Hematopoietic multipotent progenitor cell treated with erythropoietin and hydrocortisone succinate and interleukin-3 and kit ligand, for 17 days (in vitro differentiated cells): Measurements from ENCODE around the gene ZNF554.
"Not testable (repeated sequence)": the region's sequence is repeated elsewhere in the genome, so short reads cannot be mapped to it uniquely, and the experiment has no call there.

Experiments used
- DNase-seq: peaks from one replicate; pipeline ENCODE4 v3.0.0-alpha.2; 2015; ENCODE audit warnings: low spot score

Gene ZNF554

GRCh38 chr19:2790557-2791271, 29.0 kb upstream of the ZNF554 start:
- no peak for DNase-seq

GRCh38 chr19:2791440-2791839, 28.2 kb upstream of the ZNF554 start:
- no peak for DNase-seq

DNA sequence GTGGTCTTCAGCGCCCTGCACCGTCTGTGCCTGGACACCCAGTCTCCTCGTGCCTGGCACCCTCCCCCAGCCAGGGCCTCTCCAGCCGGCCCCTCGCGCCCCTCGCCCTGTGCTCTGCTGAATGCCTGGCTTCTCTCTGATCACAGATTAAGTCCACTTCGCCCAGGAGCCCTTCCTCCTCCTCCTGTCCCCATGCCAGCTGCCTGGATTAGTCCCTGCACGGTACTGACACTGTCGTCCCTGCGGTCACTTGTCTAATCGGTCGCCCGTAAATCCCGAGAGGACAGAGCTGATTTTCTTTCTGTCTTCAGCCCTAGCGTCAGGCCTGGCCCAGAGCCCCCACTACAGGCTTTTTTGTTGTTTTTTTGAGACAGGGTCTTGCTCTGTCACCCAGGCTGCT, 27.8 kb upstream of the ZNF554 start:
- no peak for DNase-seq

GRCh38 chr19:2792666-2793065, 27.0 kb upstream of the ZNF554 start:
- DNase-seq, result not testable (repeated sequence)

- DNase-seq, result no peak
Observed at GRCh38 chr19:2793126-2793525, 26.5 kb upstream of the ZNF554 start.

GRCh38 chr19:2793577-2793976, 26.1 kb upstream of the ZNF554 start:
- DNase-seq, result no peak

GRCh38 chr19:2795827-2796658, 23.6 kb upstream of the ZNF554 start:
- DNase-seq, result no peak

DNA sequence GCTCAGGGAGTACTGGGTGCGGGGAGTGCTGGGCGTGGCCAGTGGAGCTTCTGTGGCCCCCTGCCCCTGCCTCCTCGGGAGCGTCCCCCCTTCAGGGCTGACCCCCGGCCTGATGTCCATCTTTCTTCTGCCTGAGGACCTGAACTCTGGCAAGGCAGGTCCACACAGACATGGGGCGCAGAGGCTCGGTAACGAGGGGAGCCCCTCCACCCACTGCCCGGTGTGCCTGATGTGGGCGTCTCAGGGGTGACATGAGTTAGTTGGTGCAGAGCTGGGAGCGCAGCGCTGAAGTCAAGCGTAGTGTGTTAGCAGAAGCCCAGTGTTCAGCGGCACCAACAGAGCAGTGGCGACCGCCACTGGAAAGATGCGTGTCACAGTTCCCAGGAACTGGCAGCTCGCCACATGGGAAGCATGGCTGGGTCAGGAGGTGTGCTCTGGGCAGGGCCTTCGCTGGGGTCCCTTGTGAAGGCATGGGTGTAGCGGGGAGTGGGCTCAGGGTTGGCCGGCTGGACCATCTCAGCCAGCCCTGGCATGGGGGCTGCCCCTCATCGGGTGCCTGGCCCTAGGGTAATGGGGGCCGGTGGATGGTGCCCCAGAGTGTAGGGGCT, 22.9 kb upstream of the ZNF554 start:
- DNase-seq, result no peak

DNA sequence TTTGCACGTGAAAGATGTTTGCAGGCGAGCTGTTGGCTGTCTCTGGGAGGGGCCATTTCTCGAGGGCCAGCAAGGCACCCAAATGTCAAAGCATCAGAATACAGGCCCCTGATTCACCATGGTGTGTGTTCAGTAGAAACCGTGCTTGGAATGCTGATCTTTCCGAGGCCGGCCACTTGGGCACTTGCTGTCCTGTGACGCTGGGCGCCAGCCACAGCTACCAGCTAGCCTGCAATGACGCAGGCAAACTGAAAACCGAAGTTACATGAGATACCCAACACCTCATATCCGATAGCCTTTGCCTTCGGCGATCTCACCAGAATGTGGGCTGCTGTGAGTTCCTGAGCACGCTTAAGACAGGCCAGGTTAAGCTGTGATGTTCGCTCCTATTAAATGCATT, 22.4 kb upstream of the ZNF554 start:
- no peak for DNase-seq

GRCh38 chr19:2798158-2798685, 21.4 kb upstream of the ZNF554 start:
- no peak for DNase-seq

- no peak for DNase-seq
Observed at GRCh38 chr19:2798733-2799132, 20.9 kb upstream of the ZNF554 start.

DNA sequence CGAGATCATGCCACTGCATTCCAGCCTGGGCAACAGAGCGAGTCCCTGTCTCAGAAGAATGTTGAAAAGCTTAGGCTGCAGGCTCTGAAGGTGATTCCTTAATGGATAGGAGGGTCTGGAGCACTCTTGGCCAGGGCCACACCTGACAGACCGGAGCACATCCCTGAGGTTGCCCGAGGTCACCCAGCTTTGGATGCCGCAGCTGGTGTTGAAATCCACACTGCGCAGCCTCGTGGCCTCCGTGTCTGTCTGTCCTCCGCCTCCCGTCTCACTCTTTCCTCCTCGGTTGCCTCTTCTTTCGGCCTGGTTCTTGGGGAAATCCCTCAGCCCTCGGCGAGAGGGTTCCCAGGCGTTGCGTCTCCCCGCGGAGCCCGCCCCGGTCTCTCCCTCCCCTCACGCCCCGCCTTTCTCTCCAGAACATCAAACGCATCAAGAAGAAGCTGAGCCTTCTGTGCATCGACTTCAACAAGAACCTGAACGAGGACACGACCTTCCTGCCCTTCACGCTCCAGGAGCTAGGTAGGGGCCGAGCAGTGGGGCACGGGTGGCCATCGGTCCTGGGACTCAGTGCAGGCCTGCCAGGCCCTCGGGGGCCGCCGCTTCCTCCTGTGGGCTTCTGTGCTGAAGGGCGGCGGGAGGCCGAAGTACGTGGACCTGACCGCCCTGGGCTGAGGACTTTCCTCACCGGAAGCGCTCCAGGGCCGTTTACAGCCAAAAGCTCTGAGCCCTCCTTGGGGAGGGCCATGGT, 20.2 kb upstream of the ZNF554 start:
- no peak for DNase-seq

- no peak for DNase-seq
Observed at GRCh38 chr19:2800506-2800905, 19.2 kb upstream of the ZNF554 start.

- no peak for DNase-seq
Observed at GRCh38 chr19:2802826-2803225, 16.8 kb upstream of the ZNF554 start.

GRCh38 chr19:2803486-2804155, 16.0 kb upstream of the ZNF554 start:
- DNase-seq, result no peak

DNA sequence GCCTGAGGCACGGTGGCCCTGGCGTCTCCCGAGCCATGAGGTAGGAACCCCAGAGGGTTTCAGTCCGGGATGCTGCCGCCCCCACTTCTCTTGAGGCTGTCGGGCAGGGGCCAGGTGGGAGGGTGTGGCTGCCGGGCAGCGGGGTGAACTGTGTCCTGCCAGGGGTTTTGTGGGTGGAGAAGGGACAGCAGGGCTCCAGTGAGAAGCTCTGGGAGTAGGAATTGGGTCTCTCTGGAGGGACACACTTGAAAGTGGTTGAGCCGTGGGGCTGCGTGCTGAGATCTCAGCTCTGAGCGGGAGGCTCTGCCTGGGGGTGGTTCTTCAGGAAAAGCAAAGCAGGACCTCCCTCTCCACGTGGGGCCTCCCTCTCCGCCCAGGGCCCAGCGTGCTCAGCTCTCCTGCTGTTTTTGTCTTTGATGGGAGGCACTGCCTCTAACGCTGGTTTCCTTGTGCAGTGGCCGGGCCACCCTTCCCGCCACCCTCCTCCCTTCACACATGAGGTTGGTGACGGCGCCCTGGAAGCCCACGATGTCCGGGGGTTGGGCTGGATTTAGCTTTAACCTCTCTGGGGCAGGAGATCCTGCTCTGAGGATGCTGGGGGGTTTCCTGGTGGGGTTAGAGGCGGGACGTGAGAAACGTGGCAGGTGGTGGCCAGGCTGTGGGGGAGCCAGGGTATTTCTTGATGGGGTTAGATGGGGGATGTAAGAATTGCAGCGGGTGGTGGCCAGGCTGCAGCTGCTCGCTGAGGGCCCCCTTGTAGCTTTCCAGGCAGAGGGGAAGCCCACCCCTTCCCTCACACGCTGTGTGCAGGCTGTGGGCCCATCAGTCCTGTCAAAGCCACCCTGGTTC, 15.3 kb upstream of the ZNF554 start:
- DNase-seq, result no peak

DNA sequence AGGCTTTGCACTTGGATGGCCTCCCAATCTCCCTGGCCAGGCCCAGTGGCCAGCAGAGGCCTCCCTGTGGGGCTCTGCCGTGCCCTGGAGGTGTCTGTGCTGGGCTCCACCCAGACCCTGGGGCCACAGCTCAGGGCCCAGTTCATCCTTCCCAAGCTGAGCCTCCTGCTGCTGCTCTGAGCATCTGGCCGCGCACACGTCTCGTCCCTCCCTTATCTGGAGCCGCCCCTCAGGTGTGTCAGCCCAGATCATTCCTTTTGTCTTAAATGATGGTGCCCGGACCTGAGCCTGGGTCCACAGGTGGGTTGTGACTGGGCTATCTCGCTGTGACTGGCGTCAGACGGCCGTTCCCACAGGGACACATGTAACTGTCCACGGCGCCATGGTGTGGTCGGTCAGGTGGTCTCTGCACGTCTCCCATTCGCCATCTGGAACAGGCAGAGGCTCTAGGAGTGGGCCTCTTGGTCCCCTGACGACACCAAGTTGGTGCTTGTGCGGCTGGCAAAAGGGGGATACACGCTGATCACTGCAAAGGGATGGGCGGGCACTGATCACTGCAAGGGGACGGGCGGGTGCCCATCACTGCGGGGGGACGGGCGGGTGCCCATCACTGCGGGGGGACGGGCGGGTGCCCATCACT, 14.3 kb upstream of the ZNF554 start:
- DNase-seq, result no peak

DNA sequence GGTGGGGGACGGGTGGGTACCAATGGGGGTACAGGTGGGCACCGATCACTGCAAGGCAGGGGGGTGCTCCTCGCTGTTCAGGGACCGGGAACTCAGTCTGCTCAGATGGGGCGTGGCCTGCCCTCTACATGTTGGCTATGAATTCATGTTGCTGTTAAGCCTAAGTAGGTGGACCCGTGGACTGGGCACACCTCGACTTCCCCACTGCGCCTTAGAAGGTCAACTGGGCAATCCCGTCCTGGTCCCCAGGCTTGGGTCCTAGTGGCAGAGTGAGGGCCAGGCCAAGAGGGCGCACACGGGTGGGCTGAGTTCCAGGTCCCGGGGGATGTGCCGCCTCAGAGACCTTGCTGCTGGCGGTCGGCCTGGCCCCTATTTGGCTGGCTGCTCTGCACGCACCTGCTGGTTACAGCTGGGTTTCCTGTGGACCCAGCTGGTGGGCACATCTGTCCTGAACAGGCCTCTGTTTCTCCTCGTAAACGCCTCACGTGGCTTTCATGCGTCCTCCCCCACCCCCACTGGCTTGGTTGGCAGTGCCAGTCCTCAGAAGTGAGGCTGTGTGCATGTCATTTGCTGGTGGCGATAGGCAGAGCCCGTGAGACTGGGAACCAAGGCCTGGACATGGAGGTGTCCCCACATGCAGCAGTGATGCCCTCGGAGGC, 13.5 kb upstream of the ZNF554 start:
- DNase-seq, result no peak

GRCh38 chr19:2806736-2807378, 12.8 kb upstream of the ZNF554 start:
- no peak for DNase-seq
